Hepatocyte (in vitro differentiated cells): ENCODE data around the gene FAM177B. TPM values are rescaled to one million over a fixed set of nuclear protein-coding genes. Genes with fewer than 3 reads are reported as not detected.
A peak's percentile ranks its signal among the peaks of the same experiment; 100 is the strongest.

Experiments
- DNase-seq: peaks from one replicate; pipeline ENCODE4 v3.0.0-alpha.2; 2016; ENCODE audit warnings: low spot score
- H2AFZ ChIP-seq: fragments of 200-600 bp; sonication (generic); 2 replicates; pipeline ENCODE4 v1.6.0; 2016; ENCODE audit warnings: antibody characterized with exemption, mild to moderate bottlenecking
- H3K27ac ChIP-seq: fragments of 200-600 bp; sonication (generic); 2 replicates; pipeline ENCODE4 v1.5.1; 2016; ENCODE audit warnings: mild to moderate bottlenecking
- H3K27me3 ChIP-seq: fragments of 200-600 bp; sonication (generic); 2 replicates; pipeline ENCODE4 v1.6.1; 2016
- H3K36me3 ChIP-seq: fragments of 200-600 bp; sonication (generic); replicated peaks from 2 replicates; pipeline ENCODE4 v1.5.1; 2016; ENCODE audit warnings: low read depth; ENCODE audit not compliant: insufficient read depth
- H3K4me1 ChIP-seq: fragments of 200-600 bp; sonication (generic); 2 replicates; pipeline ENCODE4 v1.5.1; 2016; ENCODE audit warnings: mild to moderate bottlenecking, moderate library complexity; ENCODE audit not compliant: insufficient read depth
- H3K4me2 ChIP-seq: fragments of 200-600 bp; sonication (generic); 2 replicates; pipeline ENCODE4 v1.6.0; 2016
- H3K4me3 ChIP-seq: fragments of 200-600 bp; sonication (generic); 2 replicates; pipeline ENCODE4 v1.5.1; 2016; ENCODE audit warnings: mild to moderate bottlenecking
- H3K79me2 ChIP-seq: fragments of 200-600 bp; sonication (generic); 2 replicates; pipeline ENCODE4 v1.6.0; 2017; ENCODE audit warnings: mild to moderate bottlenecking
- H3K9me2 ChIP-seq: fragments of 200-600 bp; sonication (generic); replicated peaks from 2 replicates; pipeline ENCODE4 v1.6.0; 2017; ENCODE audit warnings: mild to moderate bottlenecking; ENCODE audit not compliant: insufficient read depth
- H3K9me3 ChIP-seq: fragments of 200-600 bp; sonication (generic); 2 replicates; pipeline ENCODE4 v1.5.1; 2016; ENCODE audit warnings: low read depth, mild to moderate bottlenecking
- H4K20me1 ChIP-seq: fragments of 200-600 bp; sonication (generic); 2 replicates; pipeline ENCODE4 v1.6.0; 2016; ENCODE audit warnings: mild to moderate bottlenecking; ENCODE audit not compliant: insufficient read depth, poor library complexity, severe bottlenecking
- EZH2 ChIP-seq: fragments of 200-600 bp; sonication (generic); IDR thresholded peaks from 2 replicates; pipeline ENCODE4 v1.6.1; 2016; ENCODE audit warnings: antibody characterized with exemption, mild to moderate bottlenecking, borderline replicate concordance
- EZH2phosphoT487 ChIP-seq: fragments of 200-600 bp; sonication (generic); IDR thresholded peaks from one replicate; pipeline ENCODE4 v1.6.1; 2018; ENCODE audit warnings: antibody characterized with exemption, mild to moderate bottlenecking, low read depth, moderate library complexity; ENCODE audit not compliant: unreplicated experiment, severe bottlenecking
- WGBS: methylation state at CpG from one replicate; pipeline ENCODE4 v1.1.6; 2016; ENCODE audit warnings: low lambda C conversion rate; ENCODE audit errors: missing lambda C conversion rate; 5-methylcytosine and 5-hydroxymethylcytosine counted together
- polyA plus RNA-seq: library from polyadenylated mRNA; unstranded; fragments of >200 nt; fragmentation: Nextera tagmentation; extraction: Ambion mirVana; gene quantifications from 2 replicates; pipeline ENCODE4 v1.2.1, GENCODE V29; 2016
- total RNA-seq: library from RNA; depleted of rRNA; stranded (reverse); fragments of >200 nt; gene quantifications from 2 replicates; pipeline ENCODE4 v1.2.3, GENCODE V29; 2014
- TF ChIP-seq, protein P1 (sequence below): fragments of 200-600 bp; sonication (generic); IDR thresholded peaks from 2 replicates; pipeline ENCODE4 v1.5.1; 2016; ENCODE audit warnings: antibody characterized with exemption, mild to moderate bottlenecking; ENCODE audit not compliant: poor library complexity

The FAM177B gene
- total and polyA plus RNA-seq, 2 experiments from 2014 or later: 0.19 to 1.7 TPM

DNA sequence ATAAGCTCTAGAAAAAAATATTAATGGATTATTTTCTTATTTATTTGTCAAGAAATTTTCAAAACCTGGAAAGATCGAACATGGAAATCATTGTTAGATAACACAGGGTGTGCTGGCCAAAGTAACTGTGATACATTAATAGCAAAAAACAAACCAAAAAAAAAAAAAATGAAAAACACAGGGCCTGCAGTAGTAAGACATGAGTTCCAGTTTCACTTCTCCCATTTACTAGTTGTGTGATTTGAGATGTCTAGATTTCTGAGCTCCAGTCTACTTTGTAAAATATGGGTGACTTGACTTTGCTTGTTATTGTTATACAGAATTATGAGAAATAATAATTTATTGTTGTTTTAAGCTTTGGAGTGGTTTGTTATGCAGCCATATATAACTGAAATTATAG is 13.6 kb downstream of the FAM177B start:
- H3K4me2 ChIP-seq: no peak overlapping the region
- no peaks in the 10 kb centered on the region for H3K9me2 ChIP-seq
- no peaks in the 10 kb centered on the region for H3K9me3 ChIP-seq
- H3K27me3 ChIP-seq: no peaks in the 10 kb centered on the region
- TF ChIP-seq, protein P1, sequence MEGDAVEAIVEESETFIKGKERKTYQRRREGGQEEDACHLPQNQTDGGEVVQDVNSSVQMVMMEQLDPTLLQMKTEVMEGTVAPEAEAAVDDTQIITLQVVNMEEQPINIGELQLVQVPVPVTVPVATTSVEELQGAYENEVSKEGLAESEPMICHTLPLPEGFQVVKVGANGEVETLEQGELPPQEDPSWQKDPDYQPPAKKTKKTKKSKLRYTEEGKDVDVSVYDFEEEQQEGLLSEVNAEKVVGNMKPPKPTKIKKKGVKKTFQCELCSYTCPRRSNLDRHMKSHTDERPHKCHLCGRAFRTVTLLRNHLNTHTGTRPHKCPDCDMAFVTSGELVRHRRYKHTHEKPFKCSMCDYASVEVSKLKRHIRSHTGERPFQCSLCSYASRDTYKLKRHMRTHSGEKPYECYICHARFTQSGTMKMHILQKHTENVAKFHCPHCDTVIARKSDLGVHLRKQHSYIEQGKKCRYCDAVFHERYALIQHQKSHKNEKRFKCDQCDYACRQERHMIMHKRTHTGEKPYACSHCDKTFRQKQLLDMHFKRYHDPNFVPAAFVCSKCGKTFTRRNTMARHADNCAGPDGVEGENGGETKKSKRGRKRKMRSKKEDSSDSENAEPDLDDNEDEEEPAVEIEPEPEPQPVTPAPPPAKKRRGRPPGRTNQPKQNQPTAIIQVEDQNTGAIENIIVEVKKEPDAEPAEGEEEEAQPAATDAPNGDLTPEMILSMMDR: no peak
- TF ChIP-seq EZH2 (no peak), EZH2phosphoT487 (no peak)
- no peaks in the 10 kb centered on the region for H4K20me1 ChIP-seq
- no peaks in the 10 kb centered on the region for H3K36me3 ChIP-seq
- H3K27ac ChIP-seq: no peak overlapping the region
- H3K4me3 ChIP-seq: no peak overlapping the region
- no peak for DNase-seq
- WGBS: 100% methylated on average over 1 of the region's 1 CpG
- H2AFZ ChIP-seq: no peak overlapping the region
- H3K79me2 ChIP-seq: no peaks in the 10 kb centered on the region
- H3K4me1 ChIP-seq: no peaks in the 10 kb centered on the region

DNA sequence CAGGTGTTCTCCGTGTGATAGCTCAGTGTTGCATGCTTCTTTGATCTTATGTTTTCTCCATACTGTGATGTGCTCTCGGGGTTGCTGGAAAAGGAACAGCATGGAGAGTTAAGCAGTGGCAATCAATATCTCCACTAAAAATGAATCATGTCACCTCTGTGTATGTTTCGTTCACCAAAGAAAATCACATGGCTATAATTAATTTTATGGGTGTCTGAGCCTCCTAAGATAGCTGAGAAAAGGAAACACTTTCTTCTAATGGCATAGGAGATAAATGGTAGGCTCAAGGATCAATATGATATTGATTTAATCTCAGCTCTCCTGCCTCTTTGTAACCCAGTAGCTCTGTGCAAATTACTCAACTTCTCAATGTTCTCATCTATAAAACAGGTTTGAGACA is 14.3 kb downstream of the FAM177B start:
- DNase-seq: no peak
- H2AFZ ChIP-seq: no peak overlapping the region
- no peaks in the 10 kb centered on the region for H3K79me2 ChIP-seq
- WGBS: 78% methylated on average over 3 of the region's 3 CpGs
- no peaks in the 10 kb centered on the region for H3K27me3 ChIP-seq
- H3K4me3 ChIP-seq: no peak overlapping the region
- TF ChIP-seq, protein P1: no peak
- TF ChIP-seq EZH2phosphoT487 (no peak), EZH2 (no peak)
- H3K9me2 ChIP-seq: no peaks in the 10 kb centered on the region
- H3K27ac ChIP-seq: no peak overlapping the region
- H3K9me3 ChIP-seq: no peaks in the 10 kb centered on the region
- no peak overlapping the region for H3K4me2 ChIP-seq
- no peaks in the 10 kb centered on the region for H3K4me1 ChIP-seq
- H4K20me1 ChIP-seq: no peaks in the 10 kb centered on the region
- H3K36me3 ChIP-seq: no peaks in the 10 kb centered on the region

DNA sequence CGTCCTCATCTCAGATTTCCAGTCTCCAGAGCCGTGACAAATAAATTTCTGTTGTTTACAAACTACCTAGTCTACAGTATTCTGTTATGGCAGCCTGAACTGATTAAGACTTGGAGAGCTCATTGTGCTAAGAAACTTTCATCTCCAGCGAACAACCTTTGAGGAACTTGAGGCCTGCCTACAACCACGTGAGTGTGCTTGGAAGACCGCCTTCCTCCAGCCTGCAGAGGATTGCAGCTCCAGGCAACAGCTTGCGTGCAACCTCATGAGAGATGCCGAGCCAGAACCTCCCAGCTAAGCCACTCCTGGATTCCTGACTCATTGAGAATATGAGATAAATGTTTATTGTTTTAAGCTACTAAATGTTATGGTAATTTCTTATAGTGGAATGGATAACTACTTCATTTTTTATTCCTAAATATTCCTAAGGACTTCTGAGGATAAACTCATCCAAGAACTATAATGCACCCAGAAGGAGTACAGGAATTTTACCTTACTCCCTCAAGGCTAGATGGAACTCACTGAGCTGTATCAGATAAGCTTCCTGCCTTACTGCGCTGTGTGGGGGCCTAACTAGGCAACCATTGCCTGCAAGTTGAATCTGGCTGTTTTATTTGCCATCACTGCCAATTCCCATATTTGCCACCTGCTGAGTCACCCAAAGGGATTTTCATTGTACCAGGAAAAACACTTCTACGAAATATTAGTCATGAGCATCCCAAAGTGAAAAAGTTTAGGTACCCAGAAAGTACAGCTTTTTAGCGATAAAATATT is 17.6 kb downstream of the FAM177B start:
- H3K4me1 ChIP-seq: no peaks in the 10 kb centered on the region
- H4K20me1 ChIP-seq: no peaks in the 10 kb centered on the region
- H3K27me3 ChIP-seq: no peaks in the 10 kb centered on the region
- H3K4me3 ChIP-seq: no peak overlapping the region
- no peaks in the 10 kb centered on the region for H3K9me2 ChIP-seq
- DNase-seq: peak; percentile 71
- H3K36me3 ChIP-seq: no peaks in the 10 kb centered on the region
- H3K4me2 ChIP-seq: no peak overlapping the region
- no peak overlapping the region for H2AFZ ChIP-seq
- WGBS: 62% methylated on average over 10 of the region's 10 CpGs
- no peaks in the 10 kb centered on the region for H3K79me2 ChIP-seq
- no peaks in the 10 kb centered on the region for H3K9me3 ChIP-seq
- TF ChIP-seq, protein P1: no peak
- TF ChIP-seq EZH2phosphoT487 (no peak), EZH2 (no peak)
- H3K27ac ChIP-seq: peak overlapping the region; percentile 43
